Stimulated activated CD4-positive, alpha-beta T cell treated with anti-CD3 and anti-CD28 coated beads, Interleukin-1b, Interleukin-23, amount 100 ng/mL, for 48 hours (primary cell): ENCODE results near the gene CLTA.
"Not testable (repeated sequence)": the region's sequence is repeated elsewhere in the genome, so short reads cannot be mapped to it uniquely, and the experiment has no call there.

ENCODE experiments used
- DNase-seq: peaks from one replicate; pipeline ENCODE4 v3.0.0-alpha.2; 2020

The CLTA gene

DNA sequence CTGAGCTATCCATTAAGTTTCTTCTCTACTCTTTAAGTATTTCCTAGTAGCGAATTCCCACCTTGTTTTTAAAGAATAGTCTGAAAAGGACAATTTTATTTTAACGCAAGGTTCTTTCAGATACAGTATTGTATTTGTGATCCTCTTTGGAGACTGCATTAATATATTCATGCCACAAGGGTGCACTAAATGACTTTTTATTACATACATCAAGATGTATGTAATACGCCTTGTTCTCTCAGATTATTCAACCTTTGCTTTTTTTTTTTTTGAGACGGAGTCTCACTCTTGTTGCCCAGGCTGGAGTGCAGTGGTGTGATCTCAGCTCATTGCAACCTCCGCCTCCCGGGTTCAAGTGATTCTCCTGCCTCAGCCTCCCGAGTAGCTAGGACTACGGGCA is 57.3 kb downstream of the CLTA start:
- not testable (repeated sequence) for DNase-seq

DNA sequence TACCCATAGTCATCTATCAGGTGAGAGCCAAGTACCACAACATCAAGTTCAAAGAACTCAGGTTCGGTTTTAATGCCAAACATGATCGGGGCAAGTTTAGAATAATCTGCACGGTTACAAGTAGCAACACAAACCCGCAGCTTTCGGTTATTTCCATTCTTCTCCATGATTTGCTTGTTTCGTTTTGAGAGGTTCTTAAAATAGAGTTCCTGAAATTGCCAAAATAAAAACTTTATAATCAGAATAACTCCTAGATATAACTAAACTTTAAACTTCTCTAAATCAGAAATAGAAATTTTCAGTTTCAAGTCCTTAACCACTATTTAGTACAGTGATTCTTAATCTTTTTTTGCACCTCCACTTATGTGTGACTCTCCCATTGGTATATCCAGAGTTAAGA is 58.5 kb downstream of the CLTA start:
- no peak for DNase-seq

DNA sequence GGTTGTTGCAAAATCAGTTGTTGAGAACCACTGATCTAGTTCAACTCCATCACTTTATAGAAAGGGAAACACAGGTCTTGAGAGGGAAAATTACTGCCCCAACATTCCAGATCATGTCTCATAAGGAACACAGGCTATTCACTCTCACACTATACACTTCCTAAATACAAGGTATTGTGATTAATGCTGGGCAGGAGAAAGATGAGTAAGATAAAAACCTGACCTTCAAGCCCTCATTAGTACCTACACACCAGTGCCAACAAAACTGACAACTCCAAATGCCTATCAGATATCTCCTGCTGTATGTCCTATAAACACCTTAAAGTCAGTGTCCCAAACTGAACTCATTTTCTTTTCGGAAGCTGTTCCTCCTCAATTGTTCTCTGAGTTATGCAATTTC is 59.4 kb downstream of the CLTA start:
- no peak for DNase-seq

DNA sequence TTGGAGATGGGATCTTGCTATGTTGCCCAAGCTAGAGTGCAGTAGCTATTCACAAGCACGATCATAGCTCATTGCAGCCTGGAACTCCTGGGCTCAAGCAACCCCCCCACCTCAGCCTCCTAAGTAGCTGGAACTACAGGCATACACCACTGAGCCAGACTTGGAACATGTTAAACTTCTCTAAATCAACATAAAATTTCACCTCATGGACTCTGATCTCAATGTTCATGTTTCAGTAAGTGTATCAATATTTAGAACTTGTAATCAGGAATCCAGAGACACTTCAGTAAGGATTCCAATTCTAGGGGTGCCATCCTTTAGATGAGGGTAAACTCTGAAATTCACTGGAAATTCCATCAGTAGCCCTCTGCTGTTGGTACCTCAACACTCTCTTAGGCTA is 60.7 kb downstream of the CLTA start:
- no peak for DNase-seq

DNA sequence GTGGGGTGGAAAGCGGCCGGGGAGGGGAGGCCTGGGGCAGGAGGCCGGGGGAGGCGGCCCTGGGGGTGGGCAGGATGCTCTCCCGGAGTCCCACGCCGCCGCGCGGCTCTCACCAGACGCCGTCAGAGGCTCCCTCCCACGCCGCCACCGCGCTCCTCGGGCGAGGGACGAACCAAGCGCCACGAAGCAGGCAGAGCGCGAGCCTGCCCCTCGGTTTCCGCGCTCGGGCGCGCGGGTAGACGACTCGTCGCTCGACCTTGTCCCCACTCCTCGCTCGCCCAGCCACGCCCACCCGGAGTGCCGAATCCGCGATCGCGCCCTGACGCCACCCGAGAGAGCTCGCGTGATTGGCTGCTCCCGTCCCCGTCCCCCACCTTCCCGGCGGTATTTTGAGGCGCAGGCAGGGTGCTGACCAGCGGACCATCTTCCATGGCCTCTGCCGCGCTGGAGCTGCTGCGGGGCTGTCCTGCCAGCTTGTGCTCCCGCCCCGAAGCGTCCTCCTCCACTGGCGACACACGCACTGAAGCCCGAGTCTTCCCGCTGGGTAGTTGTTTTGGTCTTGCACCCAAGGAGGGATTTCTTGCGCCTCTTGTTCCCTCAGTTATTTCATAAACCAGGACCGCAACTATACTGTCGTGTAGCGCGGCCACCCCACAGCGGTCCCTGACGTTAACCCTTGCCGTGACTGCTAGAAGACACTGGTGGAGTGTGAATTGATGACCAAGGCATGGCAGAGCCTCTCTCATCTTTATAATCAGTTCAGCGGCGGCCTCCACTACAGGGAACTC is 67.7 kb downstream of the CLTA start, which contains the start of gene GNE:
Gene GNE (minus strand): TSS at position 241 of the 788 bp plus-strand sequence. CDS start 9,093 bp downstream, outside the sequence.
- DNase-seq: peak; percentile 98

DNA sequence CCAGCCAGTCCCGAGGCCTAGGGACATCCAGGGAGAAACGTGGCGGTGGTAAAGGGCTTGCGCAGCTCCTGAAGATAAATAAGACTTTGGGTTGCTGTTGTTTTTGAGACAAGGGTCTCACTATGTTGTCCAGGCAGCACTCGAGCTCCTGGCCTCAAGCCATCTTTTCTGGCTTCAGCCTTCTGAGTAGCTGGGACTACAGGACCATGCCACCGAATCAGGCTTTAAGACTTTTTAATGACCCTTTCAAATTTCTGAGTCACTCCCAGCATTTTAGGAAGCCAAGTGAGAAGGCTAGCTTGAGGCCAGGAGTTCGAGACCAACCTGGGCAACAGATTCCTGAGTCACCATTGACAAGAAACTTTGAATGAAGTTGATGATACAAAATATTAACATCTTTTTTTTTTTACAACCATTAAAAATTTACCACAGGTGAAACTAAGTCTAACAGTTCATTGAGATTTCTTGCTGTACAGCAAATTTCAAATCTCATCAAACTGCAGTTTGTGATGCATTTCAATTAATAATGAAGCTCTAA is 68.3 kb downstream of the CLTA start:
- no peak for DNase-seq
